IMR-90 (cell line): Measurements from ENCODE around the gene ANKFY1. TPM values are rescaled to one million over a fixed set of nuclear protein-coding genes. Genes with fewer than 3 reads are reported as not detected.

Source experiments
- ATAC-seq: fragments of 200-7000 bp; cut with Tn5 transposase; 2 replicates; pipeline ENCODE4 v1.9.1; 2020; ENCODE audit warnings: low read depth, mild to moderate bottlenecking, moderate library complexity
- BruUV-seq: library from RNA; stranded (reverse); fragments of 400-500 nt; replicated peaks from 2 replicates; lab custom pipeline; 2021; lab: Mats Ljungman, UMichigan
- CTCF ChIA-PET: fragments of 300-600 bp; formaldehyde crosslinking; extraction: SDS; loops from one replicate; lab custom pipeline; 2021; ENCODE audit warnings: antibody characterized with exemption; lab: Yijun Ruan, JAX
- POLR2A ChIA-PET: fragments of 300-600 bp; sonication (Branson Sonifier 250); formaldehyde crosslinking; loops from one replicate; lab custom pipeline; 2022; ENCODE audit warnings: antibody characterized with exemption; ENCODE audit not compliant: unreplicated experiment; lab: Charles Lee
- DNase-seq: peaks from one replicate; pipeline ENCODE4 v3.0.0; 2013
- H2AFZ ChIP-seq: replicated peaks from 2 replicates; pipeline ENCODE3; 2013; ENCODE audit warnings: low read length, mild to moderate bottlenecking; ENCODE audit not compliant: poor library complexity
- H2AK5ac ChIP-seq: 2 replicates; pipeline ENCODE4 v1.6.1; 2013; ENCODE audit warnings: low read depth, low read length, inconsistent platforms
- H2AK9ac ChIP-seq: replicated peaks from 2 replicates; pipeline ENCODE3; 2013; ENCODE audit warnings: mild to moderate bottlenecking, low read depth, low read length, moderate library complexity; ENCODE audit not compliant: poor library complexity
- H2BK120ac ChIP-seq: 2 replicates; pipeline ENCODE4 v1.6.1; 2013; ENCODE audit warnings: low read depth, low read length, inconsistent platforms
- H2BK15ac ChIP-seq: 3 replicates; pipeline ENCODE4 v1.6.1; 2013; ENCODE audit warnings: low read depth, low read length, inconsistent platforms
- H2BK20ac ChIP-seq: 2 replicates; pipeline ENCODE4 v1.6.1; 2013; ENCODE audit warnings: low read depth, mild to moderate bottlenecking, inconsistent platforms, low read length, moderate library complexity
- H2BK5ac ChIP-seq: 2 replicates; pipeline ENCODE4 v1.6.1; 2013; ENCODE audit warnings: mild to moderate bottlenecking, low read depth, low read length, inconsistent platforms; ENCODE audit not compliant: poor library complexity, severe bottlenecking
- H3K14ac ChIP-seq: replicated peaks from 2 replicates; pipeline ENCODE4 v1.6.1; 2013; ENCODE audit warnings: low read depth, low read length, inconsistent platforms
- H3K18ac ChIP-seq: 2 replicates; pipeline ENCODE4 v1.6.1; 2013; ENCODE audit warnings: low read depth, low read length, control low read depth
- H3K23ac ChIP-seq: 2 replicates; pipeline ENCODE4 v1.6.1; 2013; ENCODE audit warnings: low read depth, low read length, inconsistent platforms
- H3K27ac ChIP-seq: 2 replicates; pipeline ENCODE4 v1.5.1; 2013; ENCODE audit warnings: mild to moderate bottlenecking, control low read depth, low read length; ENCODE audit not compliant: insufficient read depth
- H3K27me3 ChIP-seq: 2 replicates; pipeline ENCODE4 v1.6.1; 2013; ENCODE audit warnings: low read length; ENCODE audit not compliant: control insufficient read depth, insufficient read depth
- H3K36me3 ChIP-seq: 2 replicates; pipeline ENCODE4 v1.6.1; 2013; ENCODE audit warnings: low read length, mixed read lengths; ENCODE audit not compliant: control insufficient read depth, insufficient read depth
- H3K4ac ChIP-seq: 2 replicates; pipeline ENCODE4 v1.6.1; 2013; ENCODE audit warnings: low read depth, low read length, inconsistent platforms
- H3K4me1 ChIP-seq: 2 replicates; pipeline ENCODE4 v1.6.1; 2013; ENCODE audit warnings: low read length, mixed read lengths; ENCODE audit not compliant: control insufficient read depth, insufficient read depth
- H3K4me2 ChIP-seq: 2 replicates; pipeline ENCODE4 v1.6.1; 2013; ENCODE audit warnings: low read depth, mild to moderate bottlenecking, control low read depth, low read length, moderate library complexity
- H3K4me3 ChIP-seq: 2 replicates; pipeline ENCODE4 v1.5.1; 2013; ENCODE audit warnings: low read depth, mild to moderate bottlenecking, control low read depth, low read length, moderate library complexity; ENCODE audit not compliant: insufficient read depth
- H3K56ac ChIP-seq: 2 replicates; pipeline ENCODE4 v1.6.1; 2013; ENCODE audit warnings: low read length, inconsistent platforms; ENCODE audit not compliant: insufficient read depth; ENCODE audit errors: extremely low read depth
- H3K79me1 ChIP-seq, 2 experiments: 2 replicates each; pipeline ENCODE4 v1.6.1; 2013; ENCODE audit warnings: low read length in 2 of 2, inconsistent platforms in 1 of 2, low read depth in 1 of 2
- H3K9ac ChIP-seq: 2 replicates; pipeline ENCODE4 v1.6.1; 2013; ENCODE audit warnings: low read depth, low read length, control low read depth
- H3K9me1 ChIP-seq: 2 replicates; pipeline ENCODE4 v1.6.1; 2013; ENCODE audit warnings: low read length, inconsistent platforms; ENCODE audit not compliant: insufficient read depth
- H3K9me3 ChIP-seq: 2 replicates; pipeline ENCODE4 v1.6.1; 2013; ENCODE audit warnings: low read length; ENCODE audit not compliant: control insufficient read depth, insufficient read depth
- H4K20me1 ChIP-seq: 2 replicates; pipeline ENCODE4 v1.6.1; 2013; ENCODE audit warnings: low read length, inconsistent platforms; ENCODE audit not compliant: insufficient read depth
- H4K5ac ChIP-seq: 2 replicates; pipeline ENCODE4 v1.6.1; 2013; ENCODE audit warnings: mild to moderate bottlenecking, low read depth, low read length, control low read depth
- H4K8ac ChIP-seq, 2 experiments: 2 replicates each; pipeline ENCODE4 v1.6.1; 2013; ENCODE audit warnings: low read depth in 2 of 2, low read length in 2 of 2, control low read depth in 1 of 2, inconsistent platforms in 1 of 2
- H4K91ac ChIP-seq: 2 replicates; pipeline ENCODE4 v1.6.1; 2013; ENCODE audit warnings: low read depth, low read length, inconsistent platforms; ENCODE audit not compliant: insufficient read depth
- FOS ChIP-seq: fragments of 150-350 bp; IDR thresholded peaks from 2 replicates; pipeline ENCODE4 v1.6.1; 2016; ENCODE audit warnings: low read depth, low read length
- MAZ ChIP-seq: IDR thresholded peaks from 2 replicates; pipeline ENCODE4 v1.6.1; 2012; ENCODE audit warnings: low read depth, mild to moderate bottlenecking, low read length, improper control_type of control experiment, moderate library complexity, borderline replicate concordance
- MXI1 ChIP-seq: IDR thresholded peaks from 2 replicates; pipeline ENCODE4 v1.6.1; 2012; ENCODE audit warnings: low read depth, mild to moderate bottlenecking, low read length, moderate library complexity, borderline replicate concordance
- WGBS, 2 experiments: methylation state at CpG; one replicate each; pipeline versions ENCODE4 v1.1.5 to v1.1.7; 2013; ENCODE audit warnings: missing lambda C conversion rate in 2 of 2; ENCODE audit not compliant: insufficient read length in 1 of 2; ENCODE audit errors: extremely low coverage in 2 of 2; 5-methylcytosine and 5-hydroxymethylcytosine counted together
- dilution Hi-C: fragments of 300-500 bp; cut with HindIII; formaldehyde crosslinking; loops from one replicate; pipeline ENCODE4 v1.14.3; 2018; ENCODE audit warnings: low sequenced_read_pairs; ENCODE audit not compliant: unreplicated experiment
- in situ Hi-C: fragments of 300-500 bp; cut with MboI; formaldehyde crosslinking; loops from 3 replicates; pipeline ENCODE4 v1.14.3; 2019; ENCODE audit warnings: low sequenced_read_pairs, inconsistent platforms, mixed read lengths
- intact Hi-C: fragments of 100-400 bp; cut with micrococcal nuclease; formaldehyde crosslinking; loops from 2 replicates; pipeline ENCODE4 v1.10.0; 2022
- polyA plus RNA-seq, 3 experiments: library from polyadenylated mRNA; depleted of rRNA; stranded (reverse); fragments of >200 nt; gene quantifications; 2 replicates each; pipeline ENCODE4 v1.2.3, GENCODE V29; 2012; ENCODE audit warnings: low replicate concordance in 1 of 3
- total RNA-seq: library from RNA; depleted of rRNA; stranded (reverse); fragments of >200 nt; gene quantifications from 2 replicates; pipeline ENCODE4 v1.2.3, GENCODE V29; 2012

ANKFY1 gene
- total and polyA plus RNA-seq, 2 of the 4 experiments (the other 2 are of a cell fraction) = 32.3 to 48.9 TPM

DNA sequence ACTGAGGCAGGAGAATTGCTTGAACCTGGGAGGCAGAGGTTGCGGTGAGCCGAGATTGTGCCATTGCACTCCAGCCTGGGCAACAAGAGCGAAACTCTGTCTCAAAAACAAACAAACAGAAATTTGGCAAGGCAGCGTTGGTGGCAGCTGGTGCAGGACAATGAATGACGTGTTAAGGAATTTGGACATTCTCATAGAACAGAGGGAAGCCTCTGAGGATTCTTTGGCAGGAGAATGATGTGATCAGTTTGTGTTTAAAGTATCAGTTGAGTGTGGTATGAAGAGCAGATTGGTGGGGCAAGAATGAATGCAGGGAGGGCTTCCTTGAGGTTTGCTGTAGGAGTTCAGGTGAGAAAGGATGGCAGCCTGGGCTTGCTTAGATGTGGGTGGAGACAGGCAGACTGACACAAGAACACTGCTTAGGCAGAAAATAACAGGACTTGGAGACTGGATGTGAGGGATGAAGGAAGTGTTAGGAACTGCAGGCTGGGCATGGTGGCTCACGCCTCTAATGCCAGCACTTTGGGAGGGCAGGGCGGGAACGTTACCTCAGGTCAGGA, 115.9 kb downstream of the ANKFY1 start:
- Histone ChIP-seq H2BK5ac (no peak overlapping the region), H3K4me2 (no peak overlapping the region), H3K79me1 (peaks cover 8 to 17% of the 10 kb centered on the region in 2 experiments), H2BK20ac (no peak overlapping the region), H3K23ac (no peak overlapping the region), H4K8ac (no peak overlapping the region), H3K27me3 (no peaks in the 10 kb centered on the region), H2BK120ac (peak overlapping the region; percentile 58; the same call in 1 of the 2 replicates), H3K4ac (peak overlapping the region; percentile 48), H4K20me1 (no peaks in the 10 kb centered on the region), H4K5ac (no peak overlapping the region), H3K4me3 (no peak overlapping the region), H2AK9ac (peak overlapping the region; percentile 60), H3K56ac (no peak overlapping the region), H2BK15ac (no peak overlapping the region), H3K9me3 (no peaks in the 10 kb centered on the region), H3K36me3 (peaks cover 3% of the 10 kb centered on the region; the same call in 1 of the 2 replicates), H3K27ac (no peak overlapping the region), H2AFZ (peak overlapping the region; percentile 75), H3K9me1 (peaks cover 7% of the 10 kb centered on the region; the same call in 1 of the 2 replicates), H3K14ac (no peak overlapping the region; the same call in 1 of the 2 replicates), H3K9ac (no peak overlapping the region), H4K91ac (no peak overlapping the region), H2AK5ac (peak overlapping the region; percentile 51; the same call in 1 of the 2 replicates), H3K18ac (no peak overlapping the region), H3K4me1 (peaks cover 9% of the 10 kb centered on the region)
- intact Hi-C loops (no loop called here), dilution Hi-C loops (no loop called here), in situ Hi-C loops (no loop called here)
- TF ChIP-seq FOS (no peak), MXI1 (no peak), MAZ (no peak)
- POLR2A ChIA-PET = no interaction called here
- ATAC-seq = no peak
- peak; percentile 43 for DNase-seq
- CTCF ChIA-PET = no interaction called here
- 0% methylated on average over 2 of the region's 8 CpGs; no CpG with 5 or more reads in 1 of the 2 experiments for WGBS, 2 experiments
- no TSS peak for BruUV-seq
